Endothelial cell of umbilical vein (primary cell): ENCODE results near the gene IGFBP7. TPM values are rescaled to one million over a fixed set of nuclear protein-coding genes. Genes with fewer than 3 reads are reported as not detected.
A peak's percentile ranks its signal among the peaks of the same experiment; 100 is the strongest.

ENCODE experiments used
- BruUV-seq: library from RNA; stranded (reverse); fragments of 400-500 nt; replicated peaks from 2 replicates; lab custom pipeline; 2021; lab: Mats Ljungman, UMichigan
- CTCF ChIA-PET: fragments of 300-600, 350-600 bp; sonication (Branson Sonifier 250); formaldehyde crosslinking; loops from one replicate; lab custom pipeline; 2021; ENCODE audit warnings: antibody characterized with exemption, inconsistent platforms; lab: Charles Lee
- POLR2A ChIA-PET: fragments of 300-600, 350-600 bp; sonication (Branson Sonifier 250); formaldehyde crosslinking; loops from one replicate; lab custom pipeline; 2021; ENCODE audit warnings: antibody characterized with exemption, inconsistent platforms; lab: Charles Lee
- DNase-seq: peaks from one replicate; pipeline ENCODE4 v3.0.0-alpha.2; 2011; ENCODE audit warnings: low read depth, low spot score
- FAIRE-seq: peaks from 2 replicates; lab custom pipeline; 2011; peaks lifted over from hg19 to GRCh38; lab: Jason Lieb, UNC
- H2AFZ ChIP-seq: 2 replicates; pipeline ENCODE4 v1.6.0; 2012; ENCODE audit warnings: low read depth, low read length, control low read depth, inconsistent platforms
- H3K27ac ChIP-seq: 2 replicates; pipeline ENCODE4 v1.5.1; 2011; ENCODE audit warnings: low read depth, mild to moderate bottlenecking, control low read depth, low read length, moderate library complexity; ENCODE audit not compliant: insufficient read depth
- H3K27me3 ChIP-seq, 2 experiments: 2 replicates each; pipeline versions ENCODE4 v1.6.0 to v1.6.1; 2011; ENCODE audit warnings: low read length in 2 of 2, mixed read lengths in 1 of 2; ENCODE audit not compliant: control insufficient read depth in 2 of 2, insufficient read depth in 2 of 2
- H3K36me3 ChIP-seq, 2 experiments: 2 replicates in 1 of 2; 3 replicates in 1 of 2; pipeline ENCODE4 v1.5.1; 2011; ENCODE audit warnings: low read length in 2 of 2, mild to moderate bottlenecking in 1 of 2, moderate library complexity in 1 of 2; ENCODE audit not compliant: control insufficient read depth in 2 of 2, insufficient read depth in 2 of 2; ENCODE audit errors: extremely low read depth in 1 of 2
- H3K4me1 ChIP-seq: 3 replicates; pipeline ENCODE4 v1.5.1; 2011; ENCODE audit warnings: mild to moderate bottlenecking, low read length; ENCODE audit not compliant: control insufficient read depth, insufficient read depth; ENCODE audit errors: extremely low read depth
- H3K4me2 ChIP-seq: 2 replicates; pipeline ENCODE4 v1.6.1; 2011; ENCODE audit warnings: low read length, control low read depth, mixed read lengths; ENCODE audit not compliant: insufficient read depth
- H3K4me3 ChIP-seq, 3 experiments: fragments of 200-600 bp in 1 of 3; sonication (generic), shearing (Covaris generic) in 1 of 3; replicated peaks in 1 of 3; 2 replicates each; pipeline ENCODE4 v1.5.1; 2011 to 2016; ENCODE audit warnings: control low read depth in 3 of 3, low read length in 3 of 3, mild to moderate bottlenecking in 2 of 3, inconsistent platforms in 1 of 3, low read depth in 1 of 3, moderate library complexity in 1 of 3; ENCODE audit not compliant: insufficient read depth in 1 of 3
- H3K79me2 ChIP-seq: 2 replicates; pipeline ENCODE4 v1.6.0; 2012; ENCODE audit warnings: low read length, inconsistent platforms; ENCODE audit not compliant: control insufficient read depth, insufficient read depth
- H3K9ac ChIP-seq: replicated peaks from 2 replicates; pipeline ENCODE3; 2011; ENCODE audit warnings: low read length, control low read depth; ENCODE audit not compliant: insufficient read depth; ENCODE audit errors: extremely low read depth
- H3K9me1 ChIP-seq: replicated peaks from 3 replicates; pipeline ENCODE4 v1.6.0; 2011; ENCODE audit warnings: mild to moderate bottlenecking, low read length; ENCODE audit not compliant: control insufficient read depth, insufficient read depth; ENCODE audit errors: extremely low read depth
- H3K9me3 ChIP-seq: replicated peaks from 2 replicates; pipeline ENCODE4 v1.5.1; 2012; ENCODE audit warnings: low read length, inconsistent platforms; ENCODE audit not compliant: control insufficient read depth, insufficient read depth
- H4K20me1 ChIP-seq: replicated peaks from 2 replicates; pipeline ENCODE3; 2011; ENCODE audit warnings: mild to moderate bottlenecking, low read length; ENCODE audit not compliant: control insufficient read depth, insufficient read depth; ENCODE audit errors: extremely low read depth
- EZH2 ChIP-seq: IDR thresholded peaks from 2 replicates; pipeline ENCODE4 v1.6.1; 2012; ENCODE audit warnings: borderline replicate concordance, low read depth, mild to moderate bottlenecking, moderate library complexity, low read length, inconsistent platforms; ENCODE audit not compliant: severe bottlenecking
- FOS ChIP-seq: IDR thresholded peaks from 2 replicates; pipeline ENCODE4 v1.6.1; 2011; ENCODE audit warnings: mild to moderate bottlenecking, low read length, moderate library complexity, borderline replicate concordance; ENCODE audit not compliant: insufficient read depth
- GATA2 ChIP-seq: IDR thresholded peaks from 2 replicates; pipeline ENCODE4 v1.7.0; 2011; ENCODE audit warnings: low read depth, mild to moderate bottlenecking, moderate library complexity, mixed read lengths, low read length; ENCODE audit not compliant: insufficient read length, insufficient read depth
- JUN ChIP-seq: IDR thresholded peaks from 2 replicates; pipeline ENCODE4 v1.6.1; 2011; ENCODE audit warnings: borderline replicate concordance, low read depth; ENCODE audit not compliant: insufficient read length, insufficient read depth
- MYC ChIP-seq: IDR thresholded peaks from one replicate; pipeline ENCODE4 v1.6.1; 2011; ENCODE audit warnings: mild to moderate bottlenecking, low read depth, low read length
- POLR2A ChIP-seq: IDR thresholded peaks from 2 replicates; pipeline ENCODE4 v1.6.1; 2012; ENCODE audit warnings: low read depth, mild to moderate bottlenecking, control low read depth, low read length
- dilution Hi-C: fragments of 300-500 bp; cut with MboI; formaldehyde crosslinking; loops from one replicate; pipeline ENCODE4 v1.15.0; 2019; ENCODE audit warnings: low sequenced_read_pairs; ENCODE audit not compliant: extremely low pct_ligation_motif_present
- intact Hi-C: fragments of 100-400 bp; cut with micrococcal nuclease; formaldehyde crosslinking; loops from one replicate; pipeline ENCODE4 v1.10.0; 2022
- polyA plus RNA-seq, 4 experiments: library from polyadenylated mRNA; depleted of rRNA in 3 of 4; stranded (reverse) in 3 of 4; unstranded in 1 of 4; fragments of >200 nt; gene quantifications; 2 replicates each; pipeline versions ENCODE4 v1.2.1 to v1.2.3, GENCODE V29; 2011 to 2012; ENCODE audit warnings: missing spikeins in 1 of 4
- total RNA-seq: library from RNA; stranded (reverse); gene quantifications from 2 replicates; pipeline ENCODE4 v1.2.3, GENCODE V29; 2021
- TF ChIP-seq, protein P1 (sequence below): IDR thresholded peaks from 2 replicates; pipeline ENCODE4 v1.6.1; 2011; ENCODE audit not compliant: insufficient read depth, insufficient read length
- TF ChIP-seq, protein P2 (sequence below), 2 donors: IDR thresholded peaks; 1 replicate in 1 of 2; 2 replicates in 1 of 2; pipeline ENCODE4 v1.5.1; 2011; ENCODE audit warnings: low read length in 2 of 2, mild to moderate bottlenecking in 2 of 2, moderate library complexity in 2 of 2, control low read depth in 1 of 2, inconsistent platforms in 1 of 2, low read depth in 1 of 2; ENCODE audit not compliant: insufficient read depth in 1 of 2; ENCODE audit errors: extremely low read depth in 1 of 2

The IGFBP7 gene
- total and polyA plus RNA-seq, 2 donors (not counting 3 experiments of a cell fraction or from before 2014, with no cell fraction given) = 526 to 770 TPM

DNA sequence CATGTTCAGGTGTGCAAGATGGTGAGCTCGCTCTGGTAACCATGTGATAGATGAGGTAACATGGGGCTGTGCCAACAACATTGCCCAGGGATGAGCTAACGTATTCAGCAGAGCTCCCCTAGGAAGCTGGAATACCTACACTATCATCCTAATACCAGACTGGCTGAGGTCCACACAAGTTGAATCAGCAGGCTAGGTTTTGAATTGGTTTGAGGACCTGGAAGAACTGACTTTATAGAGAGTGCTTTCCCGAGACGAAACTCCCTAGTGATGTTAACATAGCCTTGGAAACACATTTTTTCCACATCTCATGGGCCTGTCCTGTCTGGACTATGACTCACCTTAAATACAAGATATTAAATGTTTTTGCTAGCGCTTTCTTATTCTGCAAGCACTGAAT, 56.7 kb downstream of the IGFBP7 start:
- intact Hi-C loops = no loop called here
- no TSS peak for BruUV-seq

DNA sequence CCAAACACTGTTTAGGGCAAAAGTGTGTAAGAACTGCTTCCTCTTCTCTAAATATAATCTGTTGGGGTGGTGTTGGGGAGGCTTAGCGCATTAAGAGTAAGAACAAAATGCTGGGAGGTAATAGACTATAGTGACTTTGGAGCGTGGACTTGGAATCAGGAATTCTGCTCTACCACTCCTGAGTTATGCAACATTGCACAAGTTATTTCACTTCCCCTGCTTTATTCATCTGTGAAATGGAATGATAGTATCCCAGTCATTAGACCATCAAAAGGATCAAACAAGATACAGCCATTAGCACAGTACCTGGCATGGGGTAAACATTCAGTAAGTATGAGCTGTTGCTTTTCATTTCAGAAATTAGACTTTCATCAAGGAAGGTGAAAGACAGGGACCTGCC, 58.7 kb downstream of the IGFBP7 start:
- dilution Hi-C loops (no loop called here), intact Hi-C loops (no loop called here)
- FAIRE-seq (no peak), DNase-seq (no peak)
- Histone ChIP-seq H3K4me3 (no peak overlapping the region), H3K4me1 (peaks cover 24% of the 10 kb centered on the region), H3K4me2 (no peak overlapping the region), H3K9ac (no peak overlapping the region), H3K36me3 (peaks cover 0 to 6% of the 10 kb centered on the region in 2 experiments), H4K20me1 (no peaks in the 10 kb centered on the region), H3K9me3 (no peaks in the 10 kb centered on the region), H3K27ac (no peak overlapping the region), H2AFZ (no peak overlapping the region), H3K79me2 (peaks cover 58% of the 10 kb centered on the region), H3K9me1 (no peaks in the 10 kb centered on the region), H3K27me3 (no peaks in the 10 kb centered on the region)
- ChIA-PET CTCF (interaction anchor here (1.0 to 1.7 kb wide), 3 partner anchors 11 to 113 kb away, joined by 3 to 6 read pairs (median 3); no protein-coding TSS in a partner anchor), POLR2A (no interaction called here)
- BruUV-seq = TSS peak; percentile 25
- TF ChIP-seq EZH2 = no peak
- TF ChIP-seq POLR2A = no peak
- TF ChIP-seq GATA2 = no peak
- TF ChIP-seq, protein P1, sequence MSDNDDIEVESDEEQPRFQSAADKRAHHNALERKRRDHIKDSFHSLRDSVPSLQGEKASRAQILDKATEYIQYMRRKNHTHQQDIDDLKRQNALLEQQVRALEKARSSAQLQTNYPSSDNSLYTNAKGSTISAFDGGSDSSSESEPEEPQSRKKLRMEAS = no peak
- no peak for TF ChIP-seq FOS

More for the DNA sequence above, 56.7 kb downstream of the IGFBP7 start:
- Histone ChIP-seq H3K4me1 (peaks cover 22% of the 10 kb centered on the region), H3K27me3 (no peaks in the 10 kb centered on the region), H3K9ac (no peak overlapping the region), H4K20me1 (no peaks in the 10 kb centered on the region), H2AFZ (no peak overlapping the region), H3K27ac (no peak overlapping the region), H3K9me3 (no peaks in the 10 kb centered on the region), H3K9me1 (no peaks in the 10 kb centered on the region), H3K36me3 (peaks cover 3 to 8% of the 10 kb centered on the region in 2 experiments), H3K4me2 (no peak overlapping the region), H3K4me3 (no peak overlapping the region), H3K79me2 (peaks cover 57% of the 10 kb centered on the region)
- dilution Hi-C loops = no loop called here
- POLR2A ChIA-PET = no interaction called here
- no peak for TF ChIP-seq POLR2A
- TF ChIP-seq, protein P2, sequence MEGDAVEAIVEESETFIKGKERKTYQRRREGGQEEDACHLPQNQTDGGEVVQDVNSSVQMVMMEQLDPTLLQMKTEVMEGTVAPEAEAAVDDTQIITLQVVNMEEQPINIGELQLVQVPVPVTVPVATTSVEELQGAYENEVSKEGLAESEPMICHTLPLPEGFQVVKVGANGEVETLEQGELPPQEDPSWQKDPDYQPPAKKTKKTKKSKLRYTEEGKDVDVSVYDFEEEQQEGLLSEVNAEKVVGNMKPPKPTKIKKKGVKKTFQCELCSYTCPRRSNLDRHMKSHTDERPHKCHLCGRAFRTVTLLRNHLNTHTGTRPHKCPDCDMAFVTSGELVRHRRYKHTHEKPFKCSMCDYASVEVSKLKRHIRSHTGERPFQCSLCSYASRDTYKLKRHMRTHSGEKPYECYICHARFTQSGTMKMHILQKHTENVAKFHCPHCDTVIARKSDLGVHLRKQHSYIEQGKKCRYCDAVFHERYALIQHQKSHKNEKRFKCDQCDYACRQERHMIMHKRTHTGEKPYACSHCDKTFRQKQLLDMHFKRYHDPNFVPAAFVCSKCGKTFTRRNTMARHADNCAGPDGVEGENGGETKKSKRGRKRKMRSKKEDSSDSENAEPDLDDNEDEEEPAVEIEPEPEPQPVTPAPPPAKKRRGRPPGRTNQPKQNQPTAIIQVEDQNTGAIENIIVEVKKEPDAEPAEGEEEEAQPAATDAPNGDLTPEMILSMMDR (IDR thresholded peaks at IDR 0.05; ENCODE audit: extremely low read depth in 1 of 2, insufficient read depth in 1 of 2, low read depth in 1 of 2, low read length in 2 of 2) = no peak
- TF ChIP-seq MYC = no peak
- TF ChIP-seq GATA2 = no peak
- no peak for TF ChIP-seq JUN
- CTCF ChIA-PET = no interaction called here
- DNase-seq = peak; percentile 59
- FAIRE-seq = no peak
